OCI-LY7 (cell line): ENCODE measurements around the gene PTPRT. TPM values are rescaled to one million over a fixed set of nuclear protein-coding genes. Genes with fewer than 3 reads are reported as not detected.

Experiments used
- BruUV-seq: library from RNA; stranded (reverse); fragments of 400-500 nt; replicated peaks from 2 replicates; lab custom pipeline; 2021; lab: Mats Ljungman, UMichigan
- CTCF ChIA-PET: fragments of 300-600 bp; sonication (Branson Sonifier 250); formaldehyde crosslinking; loops from one replicate; lab custom pipeline; 2022; ENCODE audit warnings: antibody characterized with exemption; ENCODE audit not compliant: unreplicated experiment; lab: Charles Lee
- POLR2A ChIA-PET: fragments of 300-600 bp; sonication (Branson Sonifier 250); formaldehyde crosslinking; loops from one replicate; lab custom pipeline; 2022; ENCODE audit warnings: antibody characterized with exemption; lab: Charles Lee
- DNase-seq: peaks from one replicate; pipeline ENCODE4 v3.0.0-alpha.2; 2015; ENCODE audit warnings: low spot score
- H2AFZ ChIP-seq: fragments of 200-600 bp; sonication (generic), shearing (Covaris generic); 2 replicates; pipeline ENCODE4 v1.6.1; 2014; ENCODE audit warnings: mild to moderate bottlenecking, antibody characterized with exemption, low read length, moderate library complexity
- H3K27ac ChIP-seq: fragments of 200-600 bp; sonication (generic); 2 replicates; pipeline ENCODE4 v1.5.1; 2014; ENCODE audit warnings: mixed run types, low read depth, mild to moderate bottlenecking, moderate library complexity, low read length, inconsistent platforms; ENCODE audit not compliant: poor library complexity, severe bottlenecking
- H3K36me3 ChIP-seq: fragments of 200-600 bp; sonication (generic); 2 replicates; pipeline ENCODE4 v1.6.1; 2014; ENCODE audit warnings: mild to moderate bottlenecking, antibody characterized with exemption, low read length, moderate library complexity, mixed read lengths; ENCODE audit not compliant: insufficient read depth
- H3K4me1 ChIP-seq: fragments of 200-600 bp; sonication (generic); 2 replicates; pipeline ENCODE4 v1.5.1; 2014; ENCODE audit warnings: mild to moderate bottlenecking, low read length; ENCODE audit not compliant: insufficient read depth, poor library complexity, severe bottlenecking
- H3K4me2 ChIP-seq: fragments of 200-600 bp; sonication (generic); 2 replicates; pipeline ENCODE4 v1.6.1; 2014; ENCODE audit warnings: mild to moderate bottlenecking, low read length
- H3K4me3 ChIP-seq: fragments of 200-600 bp; sonication (generic); 2 replicates; pipeline ENCODE4 v1.5.1; 2014; ENCODE audit warnings: mild to moderate bottlenecking, low read depth, low read length; ENCODE audit not compliant: poor library complexity, severe bottlenecking
- H3K79me2 ChIP-seq: fragments of 200-600 bp; sonication (generic); 2 replicates; pipeline ENCODE4 v1.6.1; 2016; ENCODE audit warnings: low read depth, mild to moderate bottlenecking, low read length, moderate library complexity, mixed read lengths; ENCODE audit not compliant: insufficient read depth
- H3K9me2 ChIP-seq: fragments of 200-600 bp; sonication (generic); 2 replicates; pipeline ENCODE4 v1.6.1; 2016; ENCODE audit warnings: mild to moderate bottlenecking, low read length, mixed read lengths; ENCODE audit not compliant: insufficient read depth
- H3K9me3 ChIP-seq: fragments of 200-600 bp; sonication (generic); 2 replicates; pipeline ENCODE4 v1.6.1; 2014; ENCODE audit warnings: mild to moderate bottlenecking, mixed run types, low read length, mixed read lengths
- H4K20me1 ChIP-seq: fragments of 200-600 bp; sonication (generic); 2 replicates; pipeline ENCODE4 v1.6.1; 2014; ENCODE audit warnings: mild to moderate bottlenecking, antibody characterized with exemption, low read length, moderate library complexity, mixed read lengths; ENCODE audit not compliant: insufficient read depth
- EZH2phosphoT487 ChIP-seq: fragments of 200-600 bp; sonication (generic); IDR thresholded peaks from 2 replicates; pipeline ENCODE4 v1.6.1; 2018; ENCODE audit warnings: low read depth, borderline replicate concordance, mild to moderate bottlenecking, mixed run types, antibody characterized with exemption, low read length, moderate library complexity, mixed read lengths
- intact Hi-C: fragments of 100-400 bp; cut with micrococcal nuclease; formaldehyde crosslinking; loops from one replicate; pipeline ENCODE4 v1.10.0; 2022; ENCODE audit not compliant: unreplicated experiment
- total RNA-seq, 2 experiments: library from RNA; depleted of rRNA in 1 of 2; stranded (reverse); fragments of >200 nt in 1 of 2; shearing (Covaris generic) in 1 of 2; gene quantifications; 2 replicates each; pipeline ENCODE4 v1.2.3, GENCODE V29; 2014 to 2022
- TF ChIP-seq, protein P1 (sequence below): fragments of 200-600 bp; sonication (generic); conservative IDR thresholded peaks from 2 replicates; pipeline ENCODE4 v1.5.1; 2014; ENCODE audit warnings: mild to moderate bottlenecking, antibody characterized with exemption, low read length, moderate library complexity, mixed read lengths

Gene PTPRT
- total RNA-seq, 2 experiments from 2014 or later: not detected

DNA sequence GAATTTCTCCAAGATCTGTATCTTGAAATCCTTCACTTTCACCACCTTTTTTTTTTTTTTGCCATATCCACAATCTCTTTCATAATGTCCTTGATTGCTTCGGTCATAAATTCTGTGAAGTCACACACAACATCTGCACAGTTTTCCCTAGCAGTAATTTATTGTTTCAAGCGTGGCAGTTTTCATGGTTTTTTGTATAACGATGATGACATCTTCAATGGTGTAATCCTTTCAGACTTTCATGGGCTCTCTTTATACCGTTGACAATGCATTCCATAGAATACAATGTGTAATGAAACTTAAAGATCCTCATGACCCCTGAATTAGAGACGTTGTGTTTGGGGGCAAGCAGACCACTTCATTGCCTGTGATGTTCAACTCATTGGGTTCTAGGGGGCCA is 693.1 kb downstream of the PTPRT start:
- H3K36me3 ChIP-seq: no peaks in the 10 kb centered on the region
- H3K27ac ChIP-seq: no peak overlapping the region
- DNase-seq: no peak
- POLR2A ChIA-PET: no interaction called here
- no peaks in the 10 kb centered on the region for H3K9me2 ChIP-seq
- H3K4me1 ChIP-seq: no peaks in the 10 kb centered on the region
- no peaks in the 10 kb centered on the region for H4K20me1 ChIP-seq
- no peaks in the 10 kb centered on the region for H3K79me2 ChIP-seq
- intact Hi-C loops: no loop called here
- BruUV-seq: no TSS peak
- TF ChIP-seq EZH2phosphoT487: no peak
- TF ChIP-seq, protein P1, sequence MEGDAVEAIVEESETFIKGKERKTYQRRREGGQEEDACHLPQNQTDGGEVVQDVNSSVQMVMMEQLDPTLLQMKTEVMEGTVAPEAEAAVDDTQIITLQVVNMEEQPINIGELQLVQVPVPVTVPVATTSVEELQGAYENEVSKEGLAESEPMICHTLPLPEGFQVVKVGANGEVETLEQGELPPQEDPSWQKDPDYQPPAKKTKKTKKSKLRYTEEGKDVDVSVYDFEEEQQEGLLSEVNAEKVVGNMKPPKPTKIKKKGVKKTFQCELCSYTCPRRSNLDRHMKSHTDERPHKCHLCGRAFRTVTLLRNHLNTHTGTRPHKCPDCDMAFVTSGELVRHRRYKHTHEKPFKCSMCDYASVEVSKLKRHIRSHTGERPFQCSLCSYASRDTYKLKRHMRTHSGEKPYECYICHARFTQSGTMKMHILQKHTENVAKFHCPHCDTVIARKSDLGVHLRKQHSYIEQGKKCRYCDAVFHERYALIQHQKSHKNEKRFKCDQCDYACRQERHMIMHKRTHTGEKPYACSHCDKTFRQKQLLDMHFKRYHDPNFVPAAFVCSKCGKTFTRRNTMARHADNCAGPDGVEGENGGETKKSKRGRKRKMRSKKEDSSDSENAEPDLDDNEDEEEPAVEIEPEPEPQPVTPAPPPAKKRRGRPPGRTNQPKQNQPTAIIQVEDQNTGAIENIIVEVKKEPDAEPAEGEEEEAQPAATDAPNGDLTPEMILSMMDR: no peak
- no peaks in the 10 kb centered on the region for H3K9me3 ChIP-seq
- H3K4me2 ChIP-seq: no peak overlapping the region
- no peak overlapping the region for H3K4me3 ChIP-seq
- H2AFZ ChIP-seq: no peak overlapping the region
- CTCF ChIA-PET: no interaction called here

DNA sequence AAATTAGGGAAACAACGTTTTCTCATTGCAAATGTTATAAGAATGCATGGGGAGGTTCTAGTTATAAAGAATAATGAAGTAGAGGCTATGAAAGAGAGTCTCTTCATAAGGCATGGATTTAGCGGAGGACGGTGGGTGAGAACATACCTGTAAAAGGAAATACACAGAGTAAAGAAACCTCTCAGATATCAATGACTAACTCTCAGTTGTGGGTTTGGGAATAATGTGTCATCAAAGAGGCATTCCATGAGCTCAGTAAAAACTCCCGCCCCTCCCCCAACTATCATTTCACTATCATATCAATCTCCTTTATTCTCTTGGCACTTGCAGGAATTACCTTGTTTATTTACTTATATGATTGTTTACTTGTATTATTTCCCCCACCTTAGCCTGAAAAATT is 695.4 kb downstream of the PTPRT start:
- ChIA-PET CTCF (no interaction called here), POLR2A (no interaction called here)
- Histone ChIP-seq H4K20me1 (no peaks in the 10 kb centered on the region), H2AFZ (no peak overlapping the region), H3K79me2 (no peaks in the 10 kb centered on the region), H3K4me2 (no peak overlapping the region), H3K9me2 (no peaks in the 10 kb centered on the region), H3K9me3 (no peaks in the 10 kb centered on the region), H3K36me3 (no peaks in the 10 kb centered on the region), H3K27ac (no peak overlapping the region), H3K4me3 (no peak overlapping the region), H3K4me1 (no peaks in the 10 kb centered on the region)
- no TSS peak for BruUV-seq
- TF ChIP-seq, protein P1: no peak
- no peak for TF ChIP-seq EZH2phosphoT487
- no peak for DNase-seq
- intact Hi-C loops: no loop called here

GRCh38 chr20:42493001-42493400 is 696.7 kb downstream of the PTPRT start:
- no TSS peak for BruUV-seq
- H3K27ac ChIP-seq: no peak overlapping the region
- TF ChIP-seq, protein P1: no peak
- TF ChIP-seq EZH2phosphoT487: no peak
- H3K4me1 ChIP-seq: no peaks in the 10 kb centered on the region
- no peak overlapping the region for H3K4me2 ChIP-seq
- H4K20me1 ChIP-seq: no peaks in the 10 kb centered on the region
- H3K36me3 ChIP-seq: no peaks in the 10 kb centered on the region
- POLR2A ChIA-PET: no interaction called here
- intact Hi-C loops: no loop called here
- H3K4me3 ChIP-seq: no peak overlapping the region
- no peak for DNase-seq
- H2AFZ ChIP-seq: no peak overlapping the region
- CTCF ChIA-PET: no interaction called here
- no peaks in the 10 kb centered on the region for H3K9me3 ChIP-seq
- H3K9me2 ChIP-seq: no peaks in the 10 kb centered on the region
- no peaks in the 10 kb centered on the region for H3K79me2 ChIP-seq
